GM20000 (cell line): ENCODE measurements around the gene CHL1.

ENCODE experiments used
- DNase-seq: peaks from one replicate; pipeline ENCODE4 v3.0.0; 2012; ENCODE audit warnings: low spot score
- CTCF ChIP-seq: IDR thresholded peaks from 2 replicates; pipeline ENCODE4 v1.5.1; 2012; ENCODE audit warnings: mild to moderate bottlenecking, control low read depth; ENCODE audit errors: extremely low read depth, missing control alignments

Gene CHL1

GRCh38 chr3:339351-339750, 142.8 kb downstream of the CHL1 start:
- TF ChIP-seq CTCF: no peak
- DNase-seq: no peak

GRCh38 chr3:341998-342397, 145.4 kb downstream of the CHL1 start:
- DNase-seq: no peak

GRCh38 chr3:346186-346585, 149.6 kb downstream of the CHL1 start:
- no peak for TF ChIP-seq CTCF

More at GRCh38 chr3:341998-342397, 145.4 kb downstream of the CHL1 start:
- TF ChIP-seq CTCF: no peak

GRCh38 chr3:347581-347980, 151.0 kb downstream of the CHL1 start:
- TF ChIP-seq CTCF: no peak
- DNase-seq: no peak

More at GRCh38 chr3:346186-346585, 149.6 kb downstream of the CHL1 start:
- DNase-seq: no peak

- TF ChIP-seq CTCF: no peak
- no peak for DNase-seq
Measured at GRCh38 chr3:350871-351371, 154.4 kb downstream of the CHL1 start.

- no peak for DNase-seq
- no peak for TF ChIP-seq CTCF
Measured at GRCh38 chr3:352599-352998, 156.0 kb downstream of the CHL1 start.

- DNase-seq: no peak
Measured at GRCh38 chr3:353191-353739, 156.7 kb downstream of the CHL1 start.

More at GRCh38 chr3:353191-353739, 156.7 kb downstream of the CHL1 start:
- no peak for TF ChIP-seq CTCF
